Activated B cell treated with CpG ODN at 0.5 μM for 24 hours (primary cell): Measurements from ENCODE around the gene MXRA7. TPM values are rescaled to one million over a fixed set of nuclear protein-coding genes. Genes with fewer than 3 reads are reported as not detected.
"Not testable (repeated sequence)": the region's sequence is repeated elsewhere in the genome, so short reads cannot be mapped to it uniquely, and the experiment has no call there.

Experiments
- ATAC-seq: fragments of 200-7000 bp; cut with Tn5 transposase; one replicate; pipeline ENCODE4 v1.10.0; 2021; ENCODE audit warnings: low read depth, mild to moderate bottlenecking, moderate library complexity
- CTCF ChIA-PET: fragments of 350-600 bp; sonication (Branson Sonifier 250); formaldehyde crosslinking; loops from one replicate; lab custom pipeline; 2021; ENCODE audit warnings: antibody characterized with exemption; lab: Charles Lee
- POLR2A ChIA-PET: fragments of 350-600 bp; sonication (Branson Sonifier 250); formaldehyde crosslinking; loops from one replicate; lab custom pipeline; 2021; ENCODE audit warnings: antibody characterized with exemption; lab: Charles Lee
- DNase-seq: peaks from one replicate; pipeline ENCODE4 v3.0.0; 2022
- H3K27ac Mint-ChIP-seq: one replicate; pipeline ENCODE4 v1.8.0; 2020; ENCODE audit warnings: mixed read lengths
- H3K27me3 Mint-ChIP-seq: one replicate; pipeline ENCODE4 v1.8.0; 2021; ENCODE audit warnings: mixed read lengths
- H3K36me3 Mint-ChIP-seq: one replicate; pipeline ENCODE4 v1.8.0; 2021; ENCODE audit warnings: low read depth, mixed read lengths
- H3K4me1 Mint-ChIP-seq: one replicate; pipeline ENCODE4 v1.8.0; 2021; ENCODE audit warnings: mixed read lengths
- H3K4me3 Mint-ChIP-seq: one replicate; pipeline ENCODE4 v1.8.0; 2020; ENCODE audit warnings: mild to moderate bottlenecking, mixed read lengths
- H3K9me3 Mint-ChIP-seq: one replicate; pipeline ENCODE4 v1.8.0; 2020; ENCODE audit warnings: mixed read lengths
- CTCF ChIP-seq: fragments of 200-600 bp; IDR thresholded peaks from one replicate; pipeline ENCODE4 v1.8.0; 2022; ENCODE audit warnings: antibody characterized with exemption, mild to moderate bottlenecking
- intact Hi-C: fragments of 100-400 bp; cut with micrococcal nuclease; formaldehyde crosslinking; loops from one replicate; pipeline ENCODE4 v1.15.1; 2024
- total RNA-seq: library from RNA; stranded (reverse); gene quantifications from 2 replicates; pipeline ENCODE4 v1.2.3, GENCODE V29; 2022

MXRA7 gene
- total RNA-seq, 1 donor from 2014 or later, result 13.5 TPM

GRCh38 chr17:76713765-76714164, 3.0 kb upstream of the MXRA7 start:
- CTCF ChIA-PET, result interaction anchor here (0.6 to 2.0 kb wide), 5 partner anchors 17 to 190 kb away, joined by 3 to 7 read pairs (median 6); no protein-coding TSS in a partner anchor
- Mint-ChIP-seq H3K27ac (no peak overlapping the region), H3K4me1 (peaks cover 28% of the 10 kb centered on the region), H3K4me3 (no peak overlapping the region), H3K27me3 (no peaks in the 10 kb centered on the region), H3K36me3 (peaks cover 51% of the 10 kb centered on the region), H3K9me3 (no peaks in the 10 kb centered on the region)
- POLR2A ChIA-PET, result interaction anchor here (0.5 to 6.8 kb wide), 4 partner anchors 13 to 248 kb away, joined by 3 to 33 read pairs (median 6); partner anchors contain the start of genes JMJD6, METTL23 and ST6GALNAC2
- DNase-seq, result no peak
- intact Hi-C loops, result loop anchor here (2.0 kb wide), 1 partner anchor 43 kb away; no protein-coding TSS in a partner anchor
- no peak for ATAC-seq
- no peak for TF ChIP-seq CTCF

GRCh38 chr17:76712321-76712720, 1.6 kb upstream of the MXRA7 start:
- H3K9me3 Mint-ChIP-seq, intact Hi-C loops, ATAC-seq, H3K27me3 Mint-ChIP-seq, H3K27ac Mint-ChIP-seq, DNase-seq, H3K4me3 Mint-ChIP-seq: not testable (repeated sequence)
- ChIA-PET CTCF (interaction anchor here (1.3 kb wide), 1 partner anchor 30 kb away, joined by 5 read pairs; no protein-coding TSS in a partner anchor), POLR2A (interaction anchor here (0.6 to 1.4 kb wide), 3 partner anchors 15 to 1207 kb away, joined by 3 to 9 read pairs (median 4); no protein-coding TSS in a partner anchor)
- peaks cover 38% of the 10 kb centered on the region for H3K36me3 Mint-ChIP-seq
- peaks cover 27% of the 10 kb centered on the region for H3K4me1 Mint-ChIP-seq

- ChIA-PET CTCF (interaction anchor here (0.8 kb wide), 1 partner anchor 28 kb away, joined by 3 read pairs; no protein-coding TSS in a partner anchor), POLR2A (interaction anchor here (0.6 to 1.0 kb wide), 3 partner anchors 16 to 17 kb away, joined by 3 to 4 read pairs (median 3); no protein-coding TSS in a partner anchor)
- H3K27ac Mint-ChIP-seq, intact Hi-C loops, H3K27me3 Mint-ChIP-seq, H3K9me3 Mint-ChIP-seq: not testable (repeated sequence)
- peaks cover 14% of the 10 kb centered on the region for H3K4me1 Mint-ChIP-seq
- peak; percentile 18 for ATAC-seq
- H3K4me3 Mint-ChIP-seq, result peak overlapping the region; percentile 57
- H3K36me3 Mint-ChIP-seq, result peaks cover 19% of the 10 kb centered on the region
- peak; percentile 29 for DNase-seq
These were observed 558 bp downstream of the MXRA7 start for GRCh38 chr17:76709951-76710862.

- TF ChIP-seq CTCF, result no peak
- peaks cover 9% of the 10 kb centered on the region for H3K4me1 Mint-ChIP-seq
- H3K27me3 Mint-ChIP-seq, result no peaks in the 10 kb centered on the region
- ATAC-seq (no peak), DNase-seq (no peak)
- intact Hi-C loops, result no loop called here
- H3K36me3 Mint-ChIP-seq, result peaks cover 13% of the 10 kb centered on the region
- ChIA-PET CTCF (interaction anchor here (0.8 kb wide), 1 partner anchor 28 kb away, joined by 3 read pairs; no protein-coding TSS in a partner anchor), POLR2A (interaction anchor here (0.5 to 1.0 kb wide), 4 partner anchors 17 to 37 kb away, joined by 3 read pairs; no protein-coding TSS in a partner anchor)
- H3K27ac Mint-ChIP-seq, result no peak overlapping the region
- H3K4me3 Mint-ChIP-seq, result peak overlapping the region; percentile 57
- H3K9me3 Mint-ChIP-seq, result no peaks in the 10 kb centered on the region
These were observed 1.5 kb downstream of the MXRA7 start for GRCh38 chr17:76709077-76709950.

- ATAC-seq (no peak), DNase-seq (no peak)
- H3K9me3 Mint-ChIP-seq, result no peaks in the 10 kb centered on the region
- H3K4me1 Mint-ChIP-seq, result peaks cover 9% of the 10 kb centered on the region
- H3K27ac Mint-ChIP-seq, result no peak overlapping the region
- H3K27me3 Mint-ChIP-seq, result no peaks in the 10 kb centered on the region
- no peak overlapping the region for H3K4me3 Mint-ChIP-seq
- H3K36me3 Mint-ChIP-seq, result peaks cover 3% of the 10 kb centered on the region
- intact Hi-C loops, result no loop called here
- TF ChIP-seq CTCF, result no peak
- ChIA-PET POLR2A (interaction anchor here (0.9 kb wide), 1 partner anchor 19 kb away, joined by 5 read pairs; no protein-coding TSS in a partner anchor), CTCF (interaction anchor here (1.0 kb wide), 1 partner anchor 8 kb away, joined by 3 read pairs; no protein-coding TSS in a partner anchor)
These were observed 2.6 kb downstream of the MXRA7 start for GRCh38 chr17:76707985-76708807.
